Measurements from ENCODE around the gene RAMP2. TPM values are rescaled to one million over a fixed set of nuclear protein-coding genes. Genes with fewer than 3 reads are reported as not detected.

RAMP2 gene
- polyA plus RNA-seq, 1 experiment, result 2.8 TPM

DNA sequence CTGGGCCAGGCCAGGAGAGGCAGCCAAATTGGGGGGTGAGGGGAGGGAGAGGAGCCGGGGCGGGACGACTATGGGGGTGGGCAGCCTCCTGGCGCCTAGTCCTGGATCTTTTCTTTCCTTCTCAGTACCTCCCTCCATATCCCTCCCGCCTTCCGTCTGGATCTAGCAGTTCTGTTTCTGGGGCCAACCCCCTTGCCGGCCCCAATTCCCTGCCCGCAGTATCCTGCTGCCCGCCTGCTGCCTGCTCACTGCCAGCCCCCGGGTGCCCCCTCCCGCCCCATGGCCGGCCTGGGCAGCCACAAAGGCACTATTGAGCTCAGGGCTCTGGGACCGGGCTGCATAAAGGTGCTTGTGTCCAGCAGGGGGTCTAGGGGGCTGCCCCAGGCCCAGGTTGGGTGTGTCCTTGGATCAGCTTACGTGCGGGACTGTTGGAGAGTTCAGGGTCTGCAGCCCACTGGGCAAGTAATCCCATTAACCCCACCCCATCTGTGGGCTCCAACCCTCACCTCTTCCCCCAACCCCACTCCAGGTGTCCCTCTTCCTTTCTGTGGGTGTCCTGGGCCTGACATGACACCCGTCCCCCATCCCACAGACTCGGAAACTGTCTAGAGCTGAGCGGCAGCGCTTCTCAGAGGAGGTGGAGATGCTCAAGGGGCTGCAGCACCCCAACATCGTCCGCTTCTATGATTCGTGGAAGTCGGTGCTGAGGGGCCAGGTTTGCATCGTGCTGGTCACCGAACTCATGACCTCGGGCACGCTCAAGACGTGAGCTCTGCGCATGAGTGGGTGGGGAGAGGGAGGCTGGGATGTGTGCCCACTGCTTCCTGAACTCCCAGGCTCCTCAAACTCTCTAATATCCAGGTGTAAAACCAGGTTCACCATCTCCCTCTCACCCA, 21.4 kb downstream of the RAMP2 start:
- ChIA-PET CTCF (interaction anchor here (2.1 kb wide), 1 partner anchor 20 kb away, joined by 8 read pairs; no protein-coding TSS in a partner anchor), POLR2A (no interaction called here)

DNA sequence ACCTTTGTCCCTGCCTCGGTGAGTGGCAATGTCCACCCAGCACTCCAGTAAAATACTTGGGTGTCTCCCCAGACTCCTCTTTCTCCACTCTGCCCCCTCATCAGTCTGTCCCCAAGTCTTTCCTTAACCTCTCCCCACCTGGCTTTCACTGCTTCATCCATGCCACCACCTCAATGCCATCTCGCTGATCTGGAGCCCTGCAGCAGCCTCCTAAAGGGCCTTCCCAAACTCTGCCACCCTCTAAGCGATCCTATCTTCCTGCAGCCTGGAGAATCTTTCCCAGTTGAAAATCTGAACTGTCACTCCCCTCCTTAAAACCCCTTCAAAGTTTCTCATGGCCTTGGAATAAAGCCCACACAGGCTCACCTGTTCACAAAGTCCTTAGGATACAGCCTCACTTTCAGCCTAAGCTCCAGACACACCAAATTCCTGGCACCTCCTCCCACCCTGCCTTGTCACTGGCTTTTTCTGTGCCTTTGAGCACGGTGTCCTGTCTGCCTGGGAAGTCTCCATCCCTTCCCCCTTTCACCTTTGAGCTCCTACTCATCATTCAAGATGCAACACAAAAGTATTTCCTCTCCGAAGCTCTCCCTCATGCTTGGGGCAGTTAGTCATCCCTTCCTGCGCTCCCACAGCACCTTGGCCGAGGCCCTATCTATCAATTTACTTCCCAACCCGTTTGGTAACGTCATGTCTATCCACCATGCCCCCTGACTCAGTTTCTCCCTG, 22.2 kb downstream of the RAMP2 start:
- ChIA-PET POLR2A (interaction anchor here (0.7 kb wide), 1 partner anchor 178 kb away, joined by 5 read pairs; no protein-coding TSS in a partner anchor), CTCF (no interaction called here)
- Histone ChIP-seq H3K27me3 (ENCODE audit: control insufficient read depth, insufficient read depth, low read length) (no peaks in the 10 kb centered on the region), H3K4me3 (ENCODE audit: low read depth, low read length) (no peak overlapping the region), H3K36me3 (ENCODE audit: control insufficient read depth, insufficient read depth, low read length) (peaks cover 10% of the 10 kb centered on the region)
- no peak for DNase-seq (ENCODE audit: low read depth)
- TF ChIP-seq, protein P1, sequence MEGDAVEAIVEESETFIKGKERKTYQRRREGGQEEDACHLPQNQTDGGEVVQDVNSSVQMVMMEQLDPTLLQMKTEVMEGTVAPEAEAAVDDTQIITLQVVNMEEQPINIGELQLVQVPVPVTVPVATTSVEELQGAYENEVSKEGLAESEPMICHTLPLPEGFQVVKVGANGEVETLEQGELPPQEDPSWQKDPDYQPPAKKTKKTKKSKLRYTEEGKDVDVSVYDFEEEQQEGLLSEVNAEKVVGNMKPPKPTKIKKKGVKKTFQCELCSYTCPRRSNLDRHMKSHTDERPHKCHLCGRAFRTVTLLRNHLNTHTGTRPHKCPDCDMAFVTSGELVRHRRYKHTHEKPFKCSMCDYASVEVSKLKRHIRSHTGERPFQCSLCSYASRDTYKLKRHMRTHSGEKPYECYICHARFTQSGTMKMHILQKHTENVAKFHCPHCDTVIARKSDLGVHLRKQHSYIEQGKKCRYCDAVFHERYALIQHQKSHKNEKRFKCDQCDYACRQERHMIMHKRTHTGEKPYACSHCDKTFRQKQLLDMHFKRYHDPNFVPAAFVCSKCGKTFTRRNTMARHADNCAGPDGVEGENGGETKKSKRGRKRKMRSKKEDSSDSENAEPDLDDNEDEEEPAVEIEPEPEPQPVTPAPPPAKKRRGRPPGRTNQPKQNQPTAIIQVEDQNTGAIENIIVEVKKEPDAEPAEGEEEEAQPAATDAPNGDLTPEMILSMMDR (IDR thresholded peaks at IDR 0.05; ENCODE audit: insufficient read depth, low read depth, low read length), result no peak

More for the DNA sequence above, 21.4 kb downstream of the RAMP2 start:
- no peak for DNase-seq (ENCODE audit: low read depth)
- H3K36me3 ChIP-seq (ENCODE audit: control insufficient read depth, insufficient read depth, low read length), result peaks cover 11% of the 10 kb centered on the region
- TF ChIP-seq, protein P1 (IDR thresholded peaks at IDR 0.05; ENCODE audit: insufficient read depth, low read depth, low read length), result no peak
- peak overlapping the region; percentile 71 for H3K4me3 ChIP-seq (ENCODE audit: low read depth, low read length)
- no peaks in the 10 kb centered on the region for H3K27me3 ChIP-seq (ENCODE audit: control insufficient read depth, insufficient read depth, low read length)

- H3K36me3 ChIP-seq (ENCODE audit: control insufficient read depth, insufficient read depth, low read length), result peaks cover 7% of the 10 kb centered on the region; the same call in 1 of the 2 replicates
- H3K27me3 ChIP-seq (ENCODE audit: control insufficient read depth, insufficient read depth, low read length), result no peaks in the 10 kb centered on the region
- ChIA-PET POLR2A (interaction anchor here (0.7 kb wide), 1 partner anchor 179 kb away, joined by 5 read pairs; no protein-coding TSS in a partner anchor), CTCF (no interaction called here)
- no peak for DNase-seq (ENCODE audit: low read depth)
- no peak overlapping the region for H3K4me3 ChIP-seq (ENCODE audit: low read depth, low read length)
- TF ChIP-seq, protein P1 (IDR thresholded peaks at IDR 0.05; ENCODE audit: insufficient read depth, low read depth, low read length), result no peak
Measured at GRCh38 chr17:42783791-42784138, 22.7 kb downstream of the RAMP2 start.

DNA sequence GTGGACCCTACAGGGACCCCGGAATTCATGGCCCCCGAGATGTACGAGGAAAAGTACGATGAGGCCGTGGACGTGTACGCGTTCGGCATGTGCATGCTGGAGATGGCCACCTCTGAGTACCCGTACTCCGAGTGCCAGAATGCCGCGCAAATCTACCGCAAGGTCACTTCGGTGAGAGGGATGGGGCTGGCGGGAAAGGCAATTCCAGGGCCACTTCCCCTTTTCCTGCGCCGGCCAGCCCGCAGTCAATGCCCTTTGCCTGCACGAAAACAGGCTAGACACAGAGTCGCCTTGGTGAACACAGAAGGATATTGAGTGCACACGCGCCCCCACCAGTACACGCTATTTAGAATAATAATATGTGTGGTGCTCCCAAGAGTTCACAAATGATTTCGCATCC, 23.4 kb downstream of the RAMP2 start:
- no peak for DNase-seq (ENCODE audit: low read depth)
- Histone ChIP-seq H3K36me3 (ENCODE audit: control insufficient read depth, insufficient read depth, low read length) (peaks cover 4% of the 10 kb centered on the region; the same call in 1 of the 2 replicates), H3K4me3 (ENCODE audit: low read depth, low read length) (no peak overlapping the region), H3K27me3 (ENCODE audit: control insufficient read depth, insufficient read depth, low read length) (no peaks in the 10 kb centered on the region)
- ChIA-PET POLR2A (no interaction called here), CTCF (interaction anchor here (0.8 kb wide), 1 partner anchor 9 kb away, joined by 3 read pairs; no protein-coding TSS in a partner anchor)
- TF ChIP-seq, protein P1 (IDR thresholded peaks at IDR 0.05; ENCODE audit: insufficient read depth, low read depth, low read length), result no peak
